ENCODE data around the gene MAPKAPK3.

The MAPKAPK3 gene

GRCh38 chr3:50625231-50626182, 8.6 kb downstream of the MAPKAPK3 start:
- no peak for DNase-seq (ENCODE audit: extremely low read depth in 1 of 2, low read depth in 1 of 2)

DNA sequence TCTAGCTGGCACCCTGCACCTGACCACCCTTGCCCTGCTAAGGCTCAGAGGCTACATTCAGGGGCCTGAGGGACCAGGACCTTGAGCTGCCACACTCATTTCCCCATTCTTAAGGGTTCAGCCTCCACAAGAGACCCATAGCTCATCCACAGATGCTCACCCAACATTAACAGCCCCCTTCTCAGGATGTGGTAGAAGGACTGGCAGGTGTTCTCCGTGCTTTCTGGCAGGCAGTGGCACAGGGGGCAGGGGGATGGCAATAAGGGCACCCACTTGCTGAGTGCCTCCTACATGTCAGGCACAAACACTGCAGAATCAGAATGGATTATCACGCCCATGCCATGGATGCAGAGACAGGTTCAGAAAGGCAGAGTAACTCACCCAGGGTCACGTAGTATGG, 9.4 kb downstream of the MAPKAPK3 start:
- no peak for DNase-seq (ENCODE audit: extremely low read depth in 1 of 2, low read depth in 1 of 2)

- no peak for DNase-seq (ENCODE audit: extremely low read depth in 1 of 2, low read depth in 1 of 2)
Observed at GRCh38 chr3:50627407-50628051, 10.6 kb downstream of the MAPKAPK3 start.

DNA sequence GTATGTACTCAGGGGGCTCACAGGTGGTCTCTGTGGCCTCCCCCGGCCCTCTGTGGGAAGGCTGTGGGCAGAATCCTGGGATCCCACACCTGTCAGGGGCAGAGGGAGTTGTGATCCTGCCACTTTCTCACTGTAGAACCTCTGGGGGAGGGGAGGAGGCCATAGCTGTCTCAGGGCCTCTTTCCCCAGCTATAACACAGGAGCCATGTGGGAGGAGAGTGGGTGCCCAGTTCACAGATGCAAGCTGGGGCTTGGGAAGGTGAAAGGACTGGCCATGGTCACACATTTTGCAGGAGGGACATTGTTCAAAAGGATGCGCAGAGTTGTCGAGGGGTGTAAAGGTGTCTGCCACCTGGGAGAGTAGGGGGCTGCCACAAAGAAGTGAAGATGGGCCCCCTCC, 11.7 kb downstream of the MAPKAPK3 start:
- no peak for DNase-seq (ENCODE audit: extremely low read depth in 1 of 2, low read depth in 1 of 2)

DNA sequence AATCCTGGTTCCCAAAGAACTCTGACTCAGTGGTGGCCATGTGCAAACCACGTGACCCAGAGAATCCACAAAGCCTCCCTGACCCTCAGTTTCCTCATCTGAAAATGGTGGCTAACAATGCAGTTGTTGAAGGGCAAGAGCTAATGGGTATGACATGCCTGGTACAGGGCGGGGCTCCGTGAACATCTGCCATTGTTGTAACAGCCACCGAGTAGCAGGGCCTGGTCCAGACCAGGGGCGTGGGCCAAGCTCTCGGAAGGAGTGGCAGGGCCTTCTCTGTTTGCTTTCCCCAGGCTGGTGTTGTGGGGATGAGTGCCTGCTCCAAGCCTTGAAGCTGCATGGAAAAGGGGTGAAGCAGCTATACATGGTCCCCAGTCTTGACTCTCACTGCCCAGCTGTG, 13.4 kb downstream of the MAPKAPK3 start:
- DNase-seq (ENCODE audit: extremely low read depth in 1 of 2, low read depth in 1 of 2) = no peak

GRCh38 chr3:50630877-50631276, 13.9 kb downstream of the MAPKAPK3 start:
- no peak for DNase-seq (ENCODE audit: extremely low read depth in 1 of 2, low read depth in 1 of 2)

DNA sequence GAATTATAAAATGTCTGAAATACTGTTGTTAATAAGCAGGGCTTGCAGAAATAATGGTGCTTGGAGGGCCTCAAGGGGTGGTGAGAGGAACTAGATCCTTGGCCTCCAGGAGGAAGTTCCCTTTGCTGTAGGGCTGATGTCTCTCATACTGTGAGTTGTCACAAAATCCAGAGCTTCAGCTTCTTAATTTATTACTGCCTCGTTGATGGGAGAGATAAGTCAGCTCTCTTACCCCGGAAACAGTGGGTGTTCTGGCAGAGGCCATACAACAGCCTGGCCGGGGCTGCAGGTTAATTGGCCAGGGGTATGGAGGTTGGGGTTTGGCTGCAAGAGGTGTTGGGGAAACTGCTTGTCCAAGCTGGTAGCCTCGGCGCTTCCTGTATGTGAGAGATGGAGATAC, 15.5 kb downstream of the MAPKAPK3 start:
- DNase-seq (ENCODE audit: extremely low read depth in 1 of 2, low read depth in 1 of 2) = no peak

DNA sequence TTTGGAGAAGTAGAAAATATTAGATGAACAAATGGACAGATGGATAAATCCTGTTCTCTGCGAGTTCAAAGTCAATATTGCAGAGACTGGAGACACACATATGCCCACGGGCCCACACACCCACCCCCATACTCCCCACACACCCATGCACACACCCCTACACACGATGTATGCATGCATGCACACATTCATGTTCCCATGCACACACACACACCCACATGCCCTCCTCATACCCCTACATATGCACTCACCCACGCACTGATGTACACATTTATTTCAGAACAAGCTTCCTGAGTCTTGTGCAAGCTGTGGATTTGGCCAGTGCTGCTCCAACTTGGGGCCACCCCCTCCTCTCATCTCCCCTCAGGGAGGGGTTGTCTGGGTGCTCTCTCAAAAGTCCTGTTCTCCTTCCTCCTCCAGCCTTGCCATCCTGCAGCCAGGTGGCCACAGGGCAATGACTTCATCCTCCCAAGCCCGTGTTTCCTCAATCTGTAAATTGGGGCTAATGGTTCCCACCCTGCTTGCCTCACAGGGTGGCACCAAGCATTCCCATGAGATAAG, 16.4 kb downstream of the MAPKAPK3 start:
- DNase-seq (ENCODE audit: extremely low read depth in 1 of 2, low read depth in 1 of 2) = no peak

GRCh38 chr3:50635066-50635465, 18.1 kb downstream of the MAPKAPK3 start:
- DNase-seq (ENCODE audit: extremely low read depth in 1 of 2, low read depth in 1 of 2) = no peak

DNA sequence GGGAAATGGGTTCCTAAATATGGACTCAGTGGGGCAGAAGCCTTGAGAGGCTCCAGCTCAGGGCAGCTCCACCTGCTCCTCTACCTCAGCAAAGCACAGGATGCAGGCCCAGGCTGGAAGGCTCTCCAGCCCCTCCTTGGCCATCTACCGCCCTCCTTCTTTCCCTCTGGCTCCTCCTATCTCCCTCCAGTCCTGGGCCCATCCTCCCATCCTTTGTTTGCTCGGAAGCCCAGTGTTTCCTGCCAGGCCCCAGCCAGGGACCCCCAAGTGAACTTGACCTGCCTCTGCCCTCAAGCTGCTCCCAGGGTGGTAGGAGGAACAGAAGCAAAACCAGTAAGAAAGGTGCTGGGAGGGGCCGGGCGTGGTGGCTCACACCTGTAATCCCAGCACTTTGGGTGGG, 20.1 kb downstream of the MAPKAPK3 start:
- no peak for DNase-seq (ENCODE audit: extremely low read depth in 1 of 2, low read depth in 1 of 2)

DNA sequence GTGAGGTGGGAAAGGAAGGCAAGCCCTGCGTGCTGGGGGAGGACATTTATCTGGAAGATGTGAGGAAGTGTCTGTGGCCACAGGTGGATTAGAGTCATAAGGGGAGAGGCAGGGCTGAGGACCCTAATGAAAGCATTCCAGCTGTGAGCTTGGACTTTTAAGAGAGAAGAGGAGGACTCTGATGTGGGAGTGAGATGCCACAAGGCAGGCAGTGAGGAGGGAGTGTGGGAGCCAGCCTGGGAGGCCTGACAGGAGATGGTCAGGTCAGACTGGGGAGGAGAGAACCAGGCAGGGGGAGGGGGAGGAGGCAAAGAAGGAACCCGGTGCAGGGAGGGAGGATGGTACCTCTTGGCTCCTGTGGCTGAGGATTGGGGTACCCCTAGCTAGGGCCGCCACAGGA, 21.0 kb downstream of the MAPKAPK3 start:
- no peak for DNase-seq (ENCODE audit: extremely low read depth in 1 of 2, low read depth in 1 of 2)

- DNase-seq (ENCODE audit: extremely low read depth in 1 of 2, low read depth in 1 of 2) = no peak
Observed at GRCh38 chr3:50639055-50639494, 22.1 kb downstream of the MAPKAPK3 start.

DNA sequence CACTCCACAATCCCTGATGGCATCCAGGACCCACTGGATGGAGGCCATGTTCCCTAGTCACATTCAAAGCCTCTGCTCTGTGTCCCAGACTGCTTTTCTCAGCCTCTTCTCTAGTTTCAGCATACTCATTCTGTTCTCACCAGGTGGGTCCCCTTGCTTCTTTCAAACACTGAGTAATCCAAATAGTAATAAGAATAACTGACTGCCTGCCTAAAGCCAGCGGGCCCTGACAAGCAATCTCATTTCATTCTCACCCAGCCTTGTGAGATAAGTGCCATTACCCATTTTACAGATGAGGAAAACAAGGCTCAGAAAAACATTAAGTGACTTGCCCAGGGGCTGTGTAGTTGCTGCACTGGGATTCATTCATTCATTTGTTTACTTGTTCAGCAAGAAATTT, 25.4 kb downstream of the MAPKAPK3 start:
- no peak for DNase-seq (ENCODE audit: extremely low read depth in 1 of 2, low read depth in 1 of 2)

DNA sequence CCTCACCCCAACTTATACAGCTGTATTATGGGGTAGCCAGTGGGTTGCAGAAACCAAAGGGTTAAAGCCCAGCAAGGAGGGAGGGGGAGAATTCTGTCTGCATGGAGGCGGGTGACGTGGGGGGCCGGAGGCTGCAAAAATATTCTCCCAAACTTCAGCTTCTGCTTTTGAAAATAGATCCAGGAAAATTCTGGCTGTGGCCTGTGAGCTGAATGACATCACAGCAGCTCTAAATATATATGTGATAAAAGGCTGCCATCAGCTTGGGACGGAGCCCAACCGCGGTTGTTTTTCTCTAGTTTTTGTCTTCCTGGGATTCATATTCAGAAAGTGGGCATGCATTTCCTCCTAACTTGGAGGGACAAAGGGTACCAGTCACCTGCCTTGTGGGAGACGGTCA, 27.6 kb downstream of the MAPKAPK3 start:
- DNase-seq (ENCODE audit: extremely low read depth in 1 of 2, low read depth in 1 of 2) = no peak

GRCh38 chr3:50645378-50645777, 28.4 kb downstream of the MAPKAPK3 start:
- DNase-seq (ENCODE audit: extremely low read depth in 1 of 2, low read depth in 1 of 2) = no peak

DNA sequence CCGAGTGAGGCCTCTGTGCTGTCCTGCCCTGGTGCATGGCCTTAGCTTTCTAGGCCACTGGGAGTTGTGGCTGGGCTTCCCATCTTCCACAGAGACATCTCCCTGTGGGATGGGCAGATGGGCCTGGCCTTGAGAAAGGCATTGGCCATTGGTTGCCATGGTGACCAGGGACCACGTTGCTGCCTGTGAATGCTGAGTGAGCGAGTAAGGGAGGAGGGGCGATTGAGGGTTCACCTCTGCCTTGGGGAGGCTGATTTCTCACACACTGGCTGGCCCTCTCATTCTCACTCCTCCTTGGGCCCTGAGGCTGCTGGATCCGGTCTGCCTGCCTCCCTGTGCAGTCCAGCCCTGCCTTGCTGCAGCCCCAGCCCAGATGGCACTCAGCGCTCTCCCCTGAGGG, 31.4 kb downstream of the MAPKAPK3 start:
- DNase-seq (ENCODE audit: extremely low read depth in 1 of 2, low read depth in 1 of 2) = no peak

- DNase-seq (ENCODE audit: extremely low read depth in 1 of 2, low read depth in 1 of 2) = no peak
Observed at GRCh38 chr3:50648944-50649343, 32.0 kb downstream of the MAPKAPK3 start.

GRCh38 chr3:50649451-50649931, 32.5 kb downstream of the MAPKAPK3 start:
- DNase-seq (ENCODE audit: extremely low read depth in 1 of 2, low read depth in 1 of 2) = no peak

- no peak for DNase-seq (ENCODE audit: extremely low read depth in 1 of 2, low read depth in 1 of 2)
Observed at GRCh38 chr3:50650018-50650417, 33.1 kb downstream of the MAPKAPK3 start.

DNA sequence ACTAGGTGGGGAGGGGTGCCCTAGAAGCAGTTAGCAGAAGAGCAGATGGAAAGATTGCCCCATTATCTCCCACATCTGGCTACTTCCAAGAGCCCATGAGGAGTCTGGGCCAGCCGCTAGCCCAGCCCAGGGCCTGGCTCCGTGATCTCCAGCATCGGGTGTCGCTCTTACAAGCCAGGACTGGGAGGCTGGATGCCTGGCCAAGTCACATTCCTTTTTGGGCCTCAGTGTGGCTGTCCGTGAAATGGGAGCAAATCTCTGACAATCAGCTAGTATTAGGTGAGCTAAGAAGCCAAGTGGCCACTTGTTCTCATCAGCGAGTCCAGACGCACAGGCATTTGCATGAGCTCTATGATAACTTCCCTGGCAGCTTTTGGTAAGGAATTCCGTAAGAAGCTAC, 34.5 kb downstream of the MAPKAPK3 start:
- DNase-seq (ENCODE audit: extremely low read depth in 1 of 2, low read depth in 1 of 2) = no peak

DNA sequence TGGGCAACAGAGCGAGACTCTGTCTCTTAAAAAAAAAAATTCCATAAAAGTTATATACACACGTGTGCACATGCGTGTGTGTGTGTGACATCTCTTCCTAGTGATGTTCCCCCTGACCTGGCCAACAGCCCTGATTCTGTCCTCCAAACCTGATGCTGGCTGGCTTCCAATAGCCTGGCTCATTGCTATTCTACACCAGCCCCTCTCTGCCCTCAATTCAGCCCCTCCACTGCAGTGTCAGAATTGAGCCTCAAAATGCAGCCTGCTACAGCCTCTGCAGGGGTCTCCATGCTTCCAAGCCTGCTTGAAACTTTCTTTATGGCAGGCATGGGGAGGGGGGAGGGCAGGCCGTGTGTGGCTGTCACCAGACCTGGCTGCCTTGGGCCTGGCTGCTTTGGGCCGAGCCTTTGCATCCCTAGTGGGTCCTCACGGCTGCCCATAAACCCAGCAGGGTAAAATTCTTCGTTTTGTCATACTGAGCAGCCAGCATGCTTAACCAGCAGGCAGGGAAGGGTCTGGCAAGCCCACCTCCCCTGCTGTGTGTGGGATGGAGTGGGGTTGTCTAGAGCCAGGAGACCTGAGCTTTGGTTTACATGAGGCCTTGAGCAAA, 35.1 kb downstream of the MAPKAPK3 start:
- no peak for DNase-seq (ENCODE audit: extremely low read depth in 1 of 2, low read depth in 1 of 2)

Measured in activated CD8-positive, alpha-beta memory T cell treated with anti-CD3 and anti-CD28 coated beads for 1 hour (primary cell).